HCT116 (cell line): ENCODE data around the gene SLC22A23. TPM values are rescaled to one million over a fixed set of nuclear protein-coding genes. Genes with fewer than 3 reads are reported as not detected.

Experiments
- ATAC-seq: fragments of 200-7000 bp; cut with Tn5 transposase; 2 replicates; pipeline ENCODE4 v1.9.1; 2020; ENCODE audit warnings: mild to moderate bottlenecking, moderate library complexity
- BruUV-seq: library from RNA; stranded (reverse); fragments of 400-500 nt; replicated peaks from 2 replicates; lab custom pipeline; 2021; lab: Mats Ljungman, UMichigan
- CTCF ChIA-PET: fragments of 300-600 bp; sonication (Branson Sonifier 250); formaldehyde crosslinking; loops from one replicate; lab custom pipeline; 2021; ENCODE audit warnings: antibody characterized with exemption; lab: Charles Lee
- POLR2A ChIA-PET: fragments of 300-600, 350-600 bp; sonication (Branson Sonifier 250); formaldehyde crosslinking; loops from one replicate; lab custom pipeline; 2021; ENCODE audit warnings: antibody characterized with exemption; lab: Charles Lee
- RAD21 ChIA-PET, 2 experiments: fragments of 300-600 bp; sonication (Branson Sonifier 250); formaldehyde crosslinking; loops; one replicate each; lab custom pipeline; 2023; ENCODE audit warnings: low total read pairs in 2 of 2; ENCODE audit not compliant: uncharacterized antibody in 2 of 2, unreplicated experiment in 2 of 2, low non-redundant PET in 1 of 2; lab: Charles Lee
- DNase-seq: peaks from one replicate; pipeline ENCODE4 v3.0.0-alpha.2; 2010; ENCODE audit warnings: low read depth, low spot score
- H2AFZ ChIP-seq: fragments of 200-600 bp; shearing (Covaris generic), sonication (generic); 2 replicates; pipeline ENCODE4 v1.6.1; 2017; ENCODE audit warnings: low read depth, mixed run types, mixed read lengths, antibody characterized with exemption, low read length; ENCODE audit not compliant: poor library complexity, severe bottlenecking
- H3K27ac ChIP-seq: 2 replicates; pipeline ENCODE4 v1.5.1; 2012; ENCODE audit warnings: low read depth, low read length
- H3K27me3 ChIP-seq: fragments of 200-600 bp; sonication (generic); 2 replicates; pipeline ENCODE4 v1.6.1; 2016; ENCODE audit warnings: mixed run types, low read length, mixed read lengths; ENCODE audit not compliant: insufficient read depth
- H3K36me3 ChIP-seq, 2 experiments: fragments of 200-500 bp in 1 of 2; fragments of 200-600 bp in 1 of 2; sonication (Bioruptor generic) in 1 of 2; sonication (generic) in 1 of 2; 2 replicates each; pipeline versions ENCODE4 v1.5.1 to v1.6.1; 2014 to 2016; ENCODE audit warnings: low read length in 2 of 2, inconsistent platforms in 1 of 2, mixed read lengths in 1 of 2, mixed run types in 1 of 2; ENCODE audit not compliant: insufficient read depth in 2 of 2, control insufficient read depth in 1 of 2
- H3K4me1 ChIP-seq, 2 experiments: fragments of 200-600 bp in 1 of 2; sonication (generic) in 1 of 2; 2 replicates each; pipeline versions ENCODE4 v1.5.1 to v1.6.1; 2012 to 2017; ENCODE audit warnings: low read length in 2 of 2, inconsistent platforms in 1 of 2, mild to moderate bottlenecking in 1 of 2, mixed read lengths in 1 of 2, mixed run types in 1 of 2, moderate library complexity in 1 of 2; ENCODE audit not compliant: insufficient read depth in 2 of 2, control insufficient read depth in 1 of 2
- H3K4me2 ChIP-seq: fragments of 200-600 bp; sonication (generic); 2 replicates; pipeline ENCODE4 v1.6.1; 2017; ENCODE audit warnings: mixed run types, low read length, mixed read lengths
- H3K4me3 ChIP-seq, 2 experiments: fragments of 200-600 bp in 1 of 2; sonication (generic) in 1 of 2; replicated peaks in 1 of 2; 2 replicates each; pipeline ENCODE4 v1.5.1; 2011 to 2016; ENCODE audit warnings: low read length in 2 of 2, control low read depth in 1 of 2, low read depth in 1 of 2, mild to moderate bottlenecking in 1 of 2, mixed read lengths in 1 of 2, mixed run types in 1 of 2
- H3K79me2 ChIP-seq: fragments of 200-600 bp; sonication (generic); 2 replicates; pipeline ENCODE4 v1.6.1; 2017; ENCODE audit warnings: mild to moderate bottlenecking, mixed run types, low read length, moderate library complexity, mixed read lengths; ENCODE audit not compliant: insufficient read depth
- H3K9ac ChIP-seq: fragments of 200-600 bp; sonication (generic); 2 replicates; pipeline ENCODE4 v1.6.1; 2016; ENCODE audit warnings: low read length, mixed read lengths
- H3K9me2 ChIP-seq: fragments of 200-600 bp; sonication (generic), shearing (Covaris generic); 2 replicates; pipeline ENCODE4 v1.6.1; 2017; ENCODE audit warnings: mixed run types, mild to moderate bottlenecking, moderate library complexity; ENCODE audit not compliant: insufficient read depth
- H3K9me3 ChIP-seq, 2 experiments: fragments of 200-500 bp in 1 of 2; fragments of 200-600 bp in 1 of 2; sonication (Bioruptor generic) in 1 of 2; sonication (generic) in 1 of 2; 2 replicates each; pipeline ENCODE4 v1.6.1; 2014 to 2017; ENCODE audit warnings: low read length in 2 of 2, mixed read lengths in 2 of 2, inconsistent platforms in 1 of 2, low read depth in 1 of 2, mild to moderate bottlenecking in 1 of 2, mixed run types in 1 of 2, moderate library complexity in 1 of 2; ENCODE audit not compliant: control insufficient read depth in 1 of 2, insufficient read depth in 1 of 2
- H4K20me1 ChIP-seq: fragments of 200-600 bp; sonication (generic), shearing (Covaris generic); 2 replicates; pipeline ENCODE4 v1.6.1; 2017; ENCODE audit warnings: mixed run types, mild to moderate bottlenecking, moderate library complexity; ENCODE audit not compliant: insufficient read depth
- CEBPB ChIP-seq: IDR thresholded peaks from 2 replicates; pipeline ENCODE4 v1.6.1; 2012; ENCODE audit warnings: low read depth
- EGR1 ChIP-seq: IDR thresholded peaks from 2 replicates; pipeline ENCODE4 v1.6.1; 2012; ENCODE audit warnings: low read depth
- ELF1 ChIP-seq: IDR thresholded peaks from 2 replicates; pipeline ENCODE4 v1.6.1; 2012; ENCODE audit warnings: low read depth, borderline replicate concordance
- EZH2 ChIP-seq: fragments of 200-600 bp; sonication (generic); IDR thresholded peaks from 2 replicates; pipeline ENCODE4 v1.6.1; 2017; ENCODE audit warnings: antibody characterized with exemption, mixed run types
- FOSL1 ChIP-seq: IDR thresholded peaks from 2 replicates; pipeline ENCODE4 v1.6.1; 2012; ENCODE audit warnings: low read depth
- JUND ChIP-seq: IDR thresholded peaks from 2 replicates; pipeline ENCODE4 v1.6.1; 2012
- MAX ChIP-seq: IDR thresholded peaks from 2 replicates; pipeline ENCODE4 v1.6.1; 2012
- POLR2AphosphoS5 ChIP-seq: IDR thresholded peaks from 2 replicates; pipeline ENCODE4 v1.6.1; 2011; ENCODE audit warnings: mild to moderate bottlenecking, low read depth, low read length, moderate library complexity
- REST ChIP-seq: IDR thresholded peaks from 2 replicates; pipeline ENCODE4 v1.6.1; 2012; ENCODE audit warnings: low read depth
- SIN3A ChIP-seq: IDR thresholded peaks from 2 replicates; pipeline ENCODE4 v1.6.1; 2012; ENCODE audit warnings: low read depth
- SP1 ChIP-seq: IDR thresholded peaks from 2 replicates; pipeline ENCODE4 v1.6.1; 2012; ENCODE audit warnings: low read depth
- TCF7L2 ChIP-seq: IDR thresholded peaks from 2 replicates; pipeline ENCODE4 v1.7.0; 2011; ENCODE audit warnings: borderline replicate concordance, inconsistent platforms; ENCODE audit not compliant: insufficient read depth, insufficient read length; ENCODE audit errors: extremely low read depth
- ZFX ChIP-seq: fragments of 450-650 bp; IDR thresholded peaks from 2 replicates; pipeline ENCODE4 v1.6.1; 2017
- ZNF274 ChIP-seq: fragments of 200-500 bp; sonication (Bioruptor generic); IDR thresholded peaks from 2 replicates; pipeline ENCODE4 v1.6.1; 2014; ENCODE audit warnings: mild to moderate bottlenecking, low read depth, low read length, inconsistent platforms
- intact Hi-C: fragments of 100-400 bp; cut with micrococcal nuclease; formaldehyde crosslinking; loops from 2 replicates; pipeline ENCODE4 v1.10.0; 2022
- total RNA-seq: library from RNA; stranded (reverse); gene quantifications from one replicate; pipeline ENCODE4 v1.2.1, GENCODE V29; 2021; ENCODE audit not compliant: unreplicated experiment
- TF ChIP-seq, protein P1 (sequence below): IDR thresholded peaks from 2 replicates; pipeline ENCODE4 v1.6.1; 2011; ENCODE audit warnings: mild to moderate bottlenecking, low read length, moderate library complexity; ENCODE audit not compliant: insufficient replicate concordance; ENCODE audit errors: extremely low read depth
- TF ChIP-seq, protein P2 (sequence below), 3 experiments: fragments of 200-600 bp in 1 of 3; sonication (generic) in 1 of 3; IDR thresholded peaks in 2 of 3; conservative IDR thresholded peaks in 1 of 3; 2 replicates each; pipeline ENCODE4 v1.5.1; 2012 to 2017; ENCODE audit warnings: low read depth in 2 of 3, low read length in 2 of 3, antibody characterized with exemption in 1 of 3, borderline replicate concordance in 1 of 3, control low read depth in 1 of 3, mild to moderate bottlenecking in 1 of 3, mixed read lengths in 1 of 3, mixed run types in 1 of 3, moderate library complexity in 1 of 3; ENCODE audit not compliant: insufficient read depth in 1 of 3

The SLC22A23 gene
- total RNA-seq, 1 experiment from 2014 or later: 11.5 TPM

GRCh38 chr6:3296537-3296936, 160.3 kb downstream of the SLC22A23 start:
- DNase-seq (no peak), ATAC-seq (no peak)
- no peaks in the 10 kb centered on the region for H3K36me3 ChIP-seq
- no peaks in the 10 kb centered on the region for H4K20me1 ChIP-seq
- H2AFZ ChIP-seq: no peak overlapping the region
- CTCF ChIA-PET: no interaction called here
- H3K79me2 ChIP-seq: no peaks in the 10 kb centered on the region
- RAD21 ChIA-PET: no interaction called here
- H3K4me3 ChIP-seq: no peak overlapping the region
- no peak overlapping the region for H3K27ac ChIP-seq
- H3K4me2 ChIP-seq: no peak overlapping the region
- H3K4me1 ChIP-seq: no peaks in the 10 kb centered on the region
- TF ChIP-seq ELF1 (no peak), ZNF274 (no peak), CEBPB (no peak), MAX (no peak), SP1 (no peak), REST (no peak), TCF7L2 (no peak), POLR2AphosphoS5 (no peak), EGR1 (no peak), EZH2 (no peak), ZFX (no peak), SIN3A (no peak), JUND (no peak), FOSL1 (no peak)
- TF ChIP-seq, protein P1, sequence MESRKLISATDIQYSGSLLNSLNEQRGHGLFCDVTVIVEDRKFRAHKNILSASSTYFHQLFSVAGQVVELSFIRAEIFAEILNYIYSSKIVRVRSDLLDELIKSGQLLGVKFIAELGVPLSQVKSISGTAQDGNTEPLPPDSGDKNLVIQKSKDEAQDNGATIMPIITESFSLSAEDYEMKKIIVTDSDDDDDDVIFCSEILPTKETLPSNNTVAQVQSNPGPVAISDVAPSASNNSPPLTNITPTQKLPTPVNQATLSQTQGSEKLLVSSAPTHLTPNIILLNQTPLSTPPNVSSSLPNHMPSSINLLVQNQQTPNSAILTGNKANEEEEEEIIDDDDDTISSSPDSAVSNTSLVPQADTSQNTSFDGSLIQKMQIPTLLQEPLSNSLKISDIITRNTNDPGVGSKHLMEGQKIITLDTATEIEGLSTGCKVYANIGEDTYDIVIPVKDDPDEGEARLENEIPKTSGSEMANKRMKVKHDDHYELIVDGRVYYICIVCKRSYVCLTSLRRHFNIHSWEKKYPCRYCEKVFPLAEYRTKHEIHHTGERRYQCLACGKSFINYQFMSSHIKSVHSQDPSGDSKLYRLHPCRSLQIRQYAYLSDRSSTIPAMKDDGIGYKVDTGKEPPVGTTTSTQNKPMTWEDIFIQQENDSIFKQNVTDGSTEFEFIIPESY: no peak
- TF ChIP-seq, protein P2, sequence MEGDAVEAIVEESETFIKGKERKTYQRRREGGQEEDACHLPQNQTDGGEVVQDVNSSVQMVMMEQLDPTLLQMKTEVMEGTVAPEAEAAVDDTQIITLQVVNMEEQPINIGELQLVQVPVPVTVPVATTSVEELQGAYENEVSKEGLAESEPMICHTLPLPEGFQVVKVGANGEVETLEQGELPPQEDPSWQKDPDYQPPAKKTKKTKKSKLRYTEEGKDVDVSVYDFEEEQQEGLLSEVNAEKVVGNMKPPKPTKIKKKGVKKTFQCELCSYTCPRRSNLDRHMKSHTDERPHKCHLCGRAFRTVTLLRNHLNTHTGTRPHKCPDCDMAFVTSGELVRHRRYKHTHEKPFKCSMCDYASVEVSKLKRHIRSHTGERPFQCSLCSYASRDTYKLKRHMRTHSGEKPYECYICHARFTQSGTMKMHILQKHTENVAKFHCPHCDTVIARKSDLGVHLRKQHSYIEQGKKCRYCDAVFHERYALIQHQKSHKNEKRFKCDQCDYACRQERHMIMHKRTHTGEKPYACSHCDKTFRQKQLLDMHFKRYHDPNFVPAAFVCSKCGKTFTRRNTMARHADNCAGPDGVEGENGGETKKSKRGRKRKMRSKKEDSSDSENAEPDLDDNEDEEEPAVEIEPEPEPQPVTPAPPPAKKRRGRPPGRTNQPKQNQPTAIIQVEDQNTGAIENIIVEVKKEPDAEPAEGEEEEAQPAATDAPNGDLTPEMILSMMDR (IDR thresholded peaks at IDR 0.05 in 2 of 3, conservative IDR thresholded peaks at IDR 0.05 in 1 of 3; ENCODE audit: borderline replicate concordance in 1 of 3, insufficient read depth in 1 of 3, low read depth in 2 of 3, low read length in 2 of 3): no peak
- no peaks in the 10 kb centered on the region for H3K27me3 ChIP-seq
- intact Hi-C loops: loop anchor here (5.0 kb wide), 1 partner anchor 436 kb away; no protein-coding TSS in a partner anchor
- H3K9ac ChIP-seq: no peak overlapping the region
- POLR2A ChIA-PET: no interaction called here
- no peaks in the 10 kb centered on the region for H3K9me3 ChIP-seq
- BruUV-seq: no TSS peak
- H3K9me2 ChIP-seq: no peaks in the 10 kb centered on the region
